Liver (tissue), 9 donors: ENCODE measurements around the gene ULK1. TPM values are rescaled to one million over a fixed set of nuclear protein-coding genes. Genes with fewer than 3 reads are reported as not detected.
"Not testable (repeated sequence)": the region's sequence is repeated elsewhere in the genome, so short reads cannot be mapped to it uniquely, and the experiment has no call there.

Experiments used
- DNase-seq: peaks from one replicate; pipeline ENCODE4 v3.0.0-alpha.2; 2017; ENCODE audit warnings: low spot score
- H3K27ac ChIP-seq, 2 donors: one replicate each; pipeline ENCODE4 v1.7.0; 2013; ENCODE audit warnings: inconsistent platforms in 2 of 2, low read length in 2 of 2, control low read depth in 1 of 2, low read depth in 1 of 2, mild to moderate bottlenecking in 1 of 2
- H3K27me3 ChIP-seq, 4 donors: one replicate each; pipeline versions ENCODE4 v1.6.1 to v1.7.0; 2013; ENCODE audit warnings: low read length in 3 of 4, inconsistent platforms in 1 of 4, mild to moderate bottlenecking in 1 of 4, moderate library complexity in 1 of 4; ENCODE audit not compliant: control insufficient read depth in 4 of 4, insufficient read depth in 4 of 4
- H3K36me3 ChIP-seq, 4 donors: one replicate each; pipeline versions ENCODE4 v1.6.1 to v1.7.0; 2013; ENCODE audit warnings: low read length in 3 of 4, mild to moderate bottlenecking in 3 of 4, low read depth in 1 of 4, moderate library complexity in 1 of 4; ENCODE audit not compliant: control insufficient read depth in 4 of 4, insufficient read depth in 3 of 4
- H3K4me1 ChIP-seq, 4 donors: one replicate each; pipeline versions ENCODE4 v1.6.1 to v1.7.0; 2013; ENCODE audit warnings: low read length in 3 of 4, mild to moderate bottlenecking in 3 of 4, moderate library complexity in 1 of 4; ENCODE audit not compliant: control insufficient read depth in 4 of 4, insufficient read depth in 4 of 4
- H3K4me3 ChIP-seq, 3 donors: one replicate each; pipeline versions ENCODE4 v1.6.1 to v1.7.0; 2013; ENCODE audit warnings: low read length in 3 of 3, control low read depth in 1 of 3, low read depth in 1 of 3, mild to moderate bottlenecking in 1 of 3
- H3K9ac ChIP-seq, 2 donors: one replicate each; pipeline ENCODE4 v1.7.0; 2013; ENCODE audit warnings: low read length in 2 of 2, mild to moderate bottlenecking in 2 of 2, moderate library complexity in 2 of 2, control low read depth in 1 of 2, low read depth in 1 of 2
- H3K9me3 ChIP-seq, 4 donors: one replicate each; pipeline versions ENCODE4 v1.6.1 to v1.7.0; 2013; ENCODE audit warnings: low read length in 3 of 4; ENCODE audit not compliant: control insufficient read depth in 4 of 4
- FOXA1 ChIP-seq: IDR thresholded peaks from 2 replicates; pipeline ENCODE4 v1.6.1; 2016; ENCODE audit warnings: antibody characterized with exemption
- FOXA2 ChIP-seq: IDR thresholded peaks from 2 replicates; pipeline ENCODE4 v1.6.1; 2016; ENCODE audit warnings: antibody characterized with exemption
- GABPA ChIP-seq, 2 donors: IDR thresholded peaks in 1 of 2; conservative IDR thresholded peaks in 1 of 2; 2 replicates each; pipeline ENCODE4 v1.6.1; 2016; ENCODE audit warnings: antibody characterized with exemption in 2 of 2, mild to moderate bottlenecking in 1 of 2, moderate library complexity in 1 of 2
- HNF4A ChIP-seq, 2 donors: conservative IDR thresholded peaks; 2 replicates each; pipeline ENCODE4 v1.6.1; 2016; ENCODE audit warnings: antibody characterized with exemption in 2 of 2, mild to moderate bottlenecking in 2 of 2
- JUND ChIP-seq, 2 donors: IDR thresholded peaks; 2 replicates each; pipeline ENCODE4 v1.6.1; 2016; ENCODE audit warnings: antibody characterized with exemption in 2 of 2
- NR2F2 ChIP-seq: IDR thresholded peaks from 2 replicates; pipeline ENCODE4 v1.6.1; 2016; ENCODE audit warnings: antibody characterized with exemption
- RAD21 ChIP-seq, 2 donors: IDR thresholded peaks; 2 replicates each; pipeline ENCODE4 v1.6.1; 2016; ENCODE audit warnings: antibody characterized with exemption in 2 of 2, mild to moderate bottlenecking in 2 of 2
- SP1 ChIP-seq: IDR thresholded peaks from 2 replicates; pipeline ENCODE4 v1.6.1; 2018; ENCODE audit warnings: antibody characterized with exemption, mild to moderate bottlenecking
- YY1 ChIP-seq: IDR thresholded peaks from 2 replicates; pipeline ENCODE4 v1.6.1; 2016; ENCODE audit warnings: antibody characterized with exemption, mild to moderate bottlenecking
- WGBS: extraction: QIAGEN DNeasy Blood & Tissue Kit; methylation state at CpG from one replicate; pipeline ENCODE4 v1.1.7; 2013; 5-methylcytosine and 5-hydroxymethylcytosine counted together
- polyA plus RNA-seq, 2 donors: library from polyadenylated mRNA; stranded (reverse) in 1 of 2; unstranded in 1 of 2; fragments of 200-250 nt in 1 of 2; fragments of >200 nt in 1 of 2; fragmentation: Nextera tagmentation in 1 of 2; extraction: Ambion mirVana in 1 of 2; gene quantifications; one replicate each; pipeline versions ENCODE4 v1.2.1 to v1.2.3, GENCODE V29; 2013 to 2015
- total RNA-seq, 2 donors: library from RNA; depleted of rRNA; stranded (reverse); fragments of >200 nt; gene quantifications; one replicate each; pipeline ENCODE4 v1.2.3, GENCODE V29; 2014
- TF ChIP-seq, protein P1 (sequence below): fragments of 150-350 bp; IDR thresholded peaks from 2 replicates; pipeline ENCODE4 v1.5.1; 2017; ENCODE audit warnings: improper control_type of control experiment, low read depth, low read length; ENCODE audit not compliant: missing input control
- donor health status: healthy.
- donor health status: healthy.
- donor health status: healthy.
- donor health status: healthy.
- donor health status: healthy.

The ULK1 gene
- total and polyA plus RNA-seq, 4 donors = 12.5 to 41.7 (median 15.1) TPM

- H3K9me3 ChIP-seq = no peaks in the 10 kb centered on the region
- peak overlapping the region in 1 of 2 donors; percentile 7 for H3K27ac ChIP-seq
- no peaks in the 10 kb centered on the region for H3K27me3 ChIP-seq
- H3K9ac ChIP-seq = no peak overlapping the region
- WGBS = 74% methylated on average over 1 of the region's 1 CpG
- H3K4me3 ChIP-seq = no peak overlapping the region
- peaks cover 0 to 13% (median 3%) of the 10 kb centered on the region in 4 donors for H3K36me3 ChIP-seq
- H3K4me1 ChIP-seq = peaks cover 0 to 14% (median 7%) of the 10 kb centered on the region in 4 donors
- no peak for DNase-seq
- TF ChIP-seq SP1 = no peak
- no peak for TF ChIP-seq RAD21 (IDR thresholded peaks at IDR 0.05)
- TF ChIP-seq FOXA2 = no peak
- TF ChIP-seq NR2F2 = no peak
- TF ChIP-seq FOXA1 = no peak
- no peak for TF ChIP-seq HNF4A (conservative IDR thresholded peaks at IDR 0.05)
Measured at GRCh38 chr12:131948166-131948712, 53.8 kb downstream of the ULK1 start.

DNA sequence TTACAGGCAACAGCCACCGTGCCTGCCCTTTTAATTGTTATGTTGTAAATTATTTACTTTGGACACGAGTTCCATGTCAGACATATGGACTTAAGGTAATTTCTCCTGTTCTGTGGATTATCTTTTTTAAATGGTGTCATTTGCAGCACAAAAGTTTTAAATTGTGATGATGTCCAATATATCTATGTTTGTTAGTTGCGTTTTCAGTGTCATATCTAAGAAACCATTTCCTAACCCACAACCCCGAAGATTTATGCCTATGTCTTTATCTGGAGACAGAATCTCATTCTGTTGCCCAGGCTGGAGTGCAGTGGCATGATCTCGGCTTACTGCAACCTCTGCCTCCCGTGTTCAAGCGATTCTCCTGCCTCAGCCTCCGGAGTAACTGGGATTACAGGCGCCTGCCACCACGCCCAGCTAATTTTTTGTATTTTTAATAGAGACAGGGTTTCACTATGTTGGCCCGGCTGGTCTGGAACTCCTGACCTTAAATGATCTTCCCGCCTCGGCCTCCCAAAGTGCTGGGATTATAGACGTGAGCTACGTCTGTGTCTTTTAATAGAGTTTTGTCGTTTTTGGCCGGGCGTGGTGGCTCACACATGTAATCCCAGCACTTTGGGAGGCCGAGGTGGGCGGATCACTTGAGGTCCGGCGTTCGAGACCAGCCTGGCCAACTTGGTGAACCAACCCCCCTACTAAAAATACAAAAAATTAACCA lies 54.5 kb downstream of the ULK1 start:
- not testable (repeated sequence) for H3K27me3 ChIP-seq, H3K36me3 ChIP-seq, DNase-seq, H3K9me3 ChIP-seq
- peak overlapping the region in 1 of 3 donors; percentile 78 for H3K4me3 ChIP-seq
- WGBS = 54% methylated on average over 23 of the region's 23 CpGs
- peaks cover 0 to 14% (median 7%) of the 10 kb centered on the region in 4 donors for H3K4me1 ChIP-seq
- peak overlapping the region; percentile 54 to 60 for H3K27ac ChIP-seq
- peak overlapping the region in 1 of 2 donors; percentile 14 for H3K9ac ChIP-seq

GRCh38 chr12:131949431-131950181 lies 55.2 kb downstream of the ULK1 start, which contains the start of gene EP400:
EP400 (plus strand) TSS chr12:131949942; CDS start chr12:131960620, 10,678 bp downstream.
- H3K9ac ChIP-seq = peak within 1 kb of the TSS; percentile 11 to 77
- no peaks in the 10 kb centered on the region for H3K9me3 ChIP-seq
- peak; percentile 91 for DNase-seq
- H3K36me3 ChIP-seq = peaks cover 0 to 2% (median 0%) of the 10 kb centered on the region in 4 donors
- peak within 1 kb of the TSS; percentile 78 to 93 (median 79) for H3K4me3 ChIP-seq
- TF ChIP-seq GABPA (IDR thresholded peaks at IDR 0.05 in 1 of 2, conservative IDR thresholded peaks at IDR 0.05 in 1 of 2) = peak in 1 of 2 donors; percentile 64
- peak; percentile 27 for TF ChIP-seq SP1
- TF ChIP-seq JUND (IDR thresholded peaks at IDR 0.05) = no peak
- peak; percentile 48 to 51 for TF ChIP-seq RAD21 (IDR thresholded peaks at IDR 0.05)
- TF ChIP-seq, protein P1, sequence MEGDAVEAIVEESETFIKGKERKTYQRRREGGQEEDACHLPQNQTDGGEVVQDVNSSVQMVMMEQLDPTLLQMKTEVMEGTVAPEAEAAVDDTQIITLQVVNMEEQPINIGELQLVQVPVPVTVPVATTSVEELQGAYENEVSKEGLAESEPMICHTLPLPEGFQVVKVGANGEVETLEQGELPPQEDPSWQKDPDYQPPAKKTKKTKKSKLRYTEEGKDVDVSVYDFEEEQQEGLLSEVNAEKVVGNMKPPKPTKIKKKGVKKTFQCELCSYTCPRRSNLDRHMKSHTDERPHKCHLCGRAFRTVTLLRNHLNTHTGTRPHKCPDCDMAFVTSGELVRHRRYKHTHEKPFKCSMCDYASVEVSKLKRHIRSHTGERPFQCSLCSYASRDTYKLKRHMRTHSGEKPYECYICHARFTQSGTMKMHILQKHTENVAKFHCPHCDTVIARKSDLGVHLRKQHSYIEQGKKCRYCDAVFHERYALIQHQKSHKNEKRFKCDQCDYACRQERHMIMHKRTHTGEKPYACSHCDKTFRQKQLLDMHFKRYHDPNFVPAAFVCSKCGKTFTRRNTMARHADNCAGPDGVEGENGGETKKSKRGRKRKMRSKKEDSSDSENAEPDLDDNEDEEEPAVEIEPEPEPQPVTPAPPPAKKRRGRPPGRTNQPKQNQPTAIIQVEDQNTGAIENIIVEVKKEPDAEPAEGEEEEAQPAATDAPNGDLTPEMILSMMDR = peak; percentile 49
- TF ChIP-seq YY1 = no peak
- peaks cover 0 to 14% (median 7%) of the 10 kb centered on the region in 4 donors for H3K4me1 ChIP-seq
- H3K27me3 ChIP-seq = no peaks in the 10 kb centered on the region
- peak within 1 kb of the TSS; percentile 54 to 60 for H3K27ac ChIP-seq
- 2% methylated on average over 97 of the region's 97 CpGs for WGBS
